Left colon (tissue), 2 donors: ENCODE data around the gene ANKRD11. TPM values are rescaled to one million over a fixed set of nuclear protein-coding genes. Genes with fewer than 3 reads are reported as not detected.
"Not testable (repeated sequence)": the region's sequence is repeated elsewhere in the genome, so short reads cannot be mapped to it uniquely, and the experiment has no call there.

Source experiments
- ATAC-seq: fragments of 200-7000 bp; cut with Tn5 transposase; one replicate; pipeline ENCODE4 v1.9.1; 2020; ENCODE audit warnings: mild to moderate bottlenecking, moderate library complexity
- DNase-seq, 2 donors: peaks; one replicate each; pipeline ENCODE4 v3.0.0-alpha.2; 2020
- intact Hi-C, 2 donors: fragments of 100-400 bp; cut with DNase I in 1 of 2; cut with micrococcal nuclease in 1 of 2; formaldehyde crosslinking; loops; one replicate each; pipeline versions ENCODE4 v1.11.2 to v1.14.0; 2022; cut with DNase I, micrococcal nuclease
- total RNA-seq, 2 donors: library from RNA; stranded (reverse); fragmentation: NEBNext Ultra II Directional; extraction: Animal tissue kit (Norgen Biotek cat#: 25700); gene quantifications; one replicate each; pipeline ENCODE4 v1.2.1, GENCODE V29; 2021
- donor health status: DM: no; HTN: no; CAD: no.
- donor health status: DM: yes; HTN: yes; CAD: no.

Gene ANKRD11
- total RNA-seq, 2 donors from 2014 or later: 82.5 to 135 TPM

GRCh38 chr16:89265647-89266046 lies 224.7 kb downstream of the ANKRD11 start:
- no peak for ATAC-seq
- no peak for DNase-seq

GRCh38 chr16:89264800-89265550 lies 225.4 kb downstream of the ANKRD11 start:
- intact Hi-C loops: no loop called here
- DNase-seq (no peak), ATAC-seq (no peak)

More at GRCh38 chr16:89265647-89266046, 224.7 kb downstream of the ANKRD11 start:
- intact Hi-C loops: no loop called here

DNA sequence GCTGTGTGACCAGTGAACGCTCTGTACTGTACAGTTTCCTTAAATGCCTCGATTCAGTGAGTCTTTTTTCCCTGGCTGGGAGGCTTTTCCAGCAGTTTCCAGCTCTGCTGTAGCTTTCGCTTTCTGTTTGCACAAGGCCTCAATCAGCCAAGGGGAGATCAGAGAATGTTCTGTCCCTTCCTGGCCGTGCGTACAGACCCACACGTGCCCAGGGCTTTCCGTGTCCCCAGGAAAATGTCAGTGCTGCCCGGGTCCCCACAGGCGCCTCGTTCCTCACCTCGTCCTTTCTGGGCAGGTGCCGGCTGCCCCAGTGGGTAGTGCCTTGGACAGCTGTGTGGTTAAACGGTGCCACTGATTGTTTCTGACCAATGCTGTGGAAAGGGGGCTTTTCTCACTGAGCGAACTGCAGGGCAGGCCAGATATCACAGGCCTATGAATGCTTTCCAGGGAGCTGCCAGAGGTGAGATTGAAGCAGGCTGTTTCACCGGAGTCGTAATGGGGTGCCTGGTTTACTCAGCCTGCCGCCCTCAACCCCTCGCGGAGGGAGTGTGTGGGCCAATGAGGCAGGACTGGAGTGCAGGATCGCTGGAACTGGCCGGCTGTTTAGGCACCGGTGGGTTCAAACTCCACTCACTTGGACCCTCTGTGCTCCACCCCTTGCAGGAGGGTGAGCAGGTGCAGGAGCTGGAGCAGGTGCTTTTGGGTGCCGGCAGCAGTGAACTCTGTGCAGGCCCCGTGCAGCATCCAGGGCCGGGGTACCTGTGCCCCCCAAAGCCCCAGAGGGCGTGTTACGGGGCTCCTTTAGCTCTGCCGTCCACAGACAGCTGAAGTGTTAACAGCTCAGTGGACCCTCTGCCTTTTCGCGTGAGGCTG lies 228.4 kb downstream of the ANKRD11 start:
- ATAC-seq (no peak), DNase-seq (no peak)
- intact Hi-C loops: no loop called here

GRCh38 chr16:89259901-89260300 lies 230.5 kb downstream of the ANKRD11 start:
- intact Hi-C loops, ATAC-seq: not testable (repeated sequence)

DNA sequence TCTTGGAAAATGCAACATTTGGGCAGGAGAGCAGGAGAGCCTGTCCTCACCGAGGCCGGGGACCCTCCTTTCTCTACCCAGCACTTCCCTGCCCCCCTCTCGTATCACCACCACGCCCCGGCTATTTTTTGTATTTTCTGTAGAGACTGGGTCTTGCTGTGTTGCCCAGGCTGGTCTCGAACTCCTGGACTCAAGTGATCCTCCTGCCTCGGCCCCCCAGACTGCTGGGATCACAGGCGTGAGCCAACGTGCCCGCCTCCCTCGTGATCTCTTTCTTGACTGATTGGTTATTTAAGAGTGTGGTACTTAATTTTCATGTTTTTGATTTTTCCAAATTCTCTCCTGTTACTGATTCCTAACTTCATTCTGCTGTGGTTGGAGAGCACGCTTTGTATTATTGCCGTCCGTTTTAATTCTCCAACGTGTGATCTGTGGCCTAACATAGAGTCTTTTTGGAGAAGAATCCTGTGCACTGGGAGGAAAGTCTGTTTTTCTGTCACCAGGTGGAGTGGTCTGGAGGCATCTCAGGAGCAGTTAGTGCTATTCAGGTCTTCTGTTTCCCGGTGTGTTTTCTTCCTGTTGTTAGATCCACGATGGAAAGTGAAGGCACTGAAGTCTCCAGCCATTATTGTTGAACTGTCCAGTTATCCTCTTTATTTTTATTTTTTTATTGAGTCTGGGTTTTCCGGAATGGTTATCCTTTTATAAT lies 232.4 kb downstream of the ANKRD11 start:
- intact Hi-C loops: no loop called here
- DNase-seq (no peak), ATAC-seq (no peak)

More at GRCh38 chr16:89259901-89260300, 230.5 kb downstream of the ANKRD11 start:
- not testable (repeated sequence) for DNase-seq

DNA sequence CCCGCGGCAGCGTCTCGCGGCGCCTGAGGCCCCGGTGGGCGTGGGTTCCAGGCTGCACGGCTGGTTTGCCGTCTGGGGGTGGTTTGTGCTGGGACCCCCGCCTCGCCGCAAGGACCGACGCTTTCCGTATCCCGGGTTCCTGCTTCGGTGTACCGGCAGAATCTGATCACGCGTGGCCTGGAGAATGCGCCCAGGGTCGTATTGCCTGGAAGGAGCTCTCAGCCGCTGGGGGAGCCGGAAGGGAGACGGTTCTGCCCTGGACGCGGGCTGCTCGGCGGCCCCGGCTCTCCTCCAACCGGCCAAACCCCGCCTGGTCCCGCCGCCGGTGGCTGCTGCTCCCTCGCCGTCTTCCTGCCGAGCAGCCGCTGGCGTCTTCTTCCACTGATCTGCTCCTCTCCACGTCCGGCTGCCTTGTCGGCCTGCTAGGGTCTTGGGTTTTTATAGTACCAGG lies 233.1 kb downstream of the ANKRD11 start:
- DNase-seq (no peak), ATAC-seq (peak; percentile 52)
- intact Hi-C loops: no loop called here

GRCh38 chr16:89256651-89257254 lies 233.6 kb downstream of the ANKRD11 start:
- ATAC-seq (peak; percentile 87), DNase-seq (peak; percentile 56 to 71)
- intact Hi-C loops: no loop called here

DNA sequence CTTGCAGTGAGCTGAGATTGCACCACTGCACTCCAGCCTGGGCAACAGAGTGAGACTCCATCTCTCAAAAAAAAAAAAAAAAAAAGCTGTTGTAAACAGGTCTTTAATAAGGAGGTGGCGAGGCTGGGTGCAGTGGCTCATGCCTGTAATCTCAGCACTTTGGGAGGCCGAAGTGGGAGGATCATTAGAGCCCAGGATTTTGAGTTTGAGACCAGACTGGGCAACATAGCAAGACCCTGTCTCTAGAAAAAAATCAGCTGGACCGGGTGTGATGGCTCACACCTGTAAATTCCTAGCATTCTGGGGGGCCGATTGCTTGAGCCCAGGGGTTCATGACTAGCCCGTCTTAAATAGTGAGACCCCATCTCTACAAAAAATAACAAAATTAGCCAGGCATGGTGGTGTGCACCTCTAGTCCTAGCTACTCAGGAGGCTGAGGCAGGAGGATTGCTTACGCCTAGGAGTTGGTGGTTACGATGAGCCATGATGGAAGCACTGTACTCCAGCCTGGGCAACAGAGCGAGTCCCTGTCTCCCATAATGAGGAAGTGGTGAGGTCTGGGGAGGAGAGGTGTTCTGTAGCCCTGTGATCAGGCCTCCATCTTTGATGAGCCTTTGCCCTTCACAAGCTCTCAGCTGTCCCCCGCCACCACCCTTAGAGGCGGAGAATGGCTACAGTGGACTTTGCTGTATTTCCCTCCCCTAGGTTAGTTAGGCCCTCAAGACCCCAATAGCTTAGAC lies 236.6 kb downstream of the ANKRD11 start:
- DNase-seq: no peak
- intact Hi-C loops: no loop called here

DNA sequence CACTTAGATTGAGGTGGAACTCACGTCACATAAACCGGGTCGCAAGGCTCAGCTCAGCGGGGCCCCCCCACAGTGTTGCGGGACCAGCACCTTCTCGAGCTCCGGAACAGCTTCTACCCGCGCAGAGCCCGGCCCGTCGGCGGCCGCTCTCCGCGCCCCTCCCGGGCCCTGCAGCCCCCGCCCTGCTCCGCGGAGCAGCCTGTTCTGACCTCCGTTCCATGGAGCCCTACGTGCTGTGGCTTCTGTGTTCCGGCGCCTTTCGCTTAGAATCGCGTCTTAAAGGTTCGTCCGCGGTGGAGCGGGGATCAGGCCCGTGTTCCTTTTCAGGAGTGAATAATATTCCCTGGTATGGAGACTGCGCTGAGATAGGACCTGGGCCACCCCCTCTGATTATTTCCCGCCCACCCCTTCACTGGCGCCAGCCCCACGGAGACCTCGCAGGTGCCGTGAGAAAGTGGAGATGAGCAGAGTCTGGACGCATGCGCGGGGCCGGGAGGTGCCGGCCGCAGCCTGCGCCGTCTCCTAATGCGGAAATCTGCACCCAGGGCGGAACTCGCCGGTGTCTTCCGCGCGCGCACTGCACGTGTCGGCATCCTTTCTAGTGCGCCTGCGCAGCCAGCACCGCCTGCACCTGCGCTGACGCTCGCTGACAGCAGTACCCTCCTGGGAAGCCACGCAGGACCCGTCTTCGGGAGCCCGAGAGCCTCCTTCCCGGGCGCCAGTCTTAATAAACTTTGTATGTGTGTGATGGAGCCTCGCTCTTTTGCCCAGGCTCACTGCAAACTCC lies 242.0 kb downstream of the ANKRD11 start:
- intact Hi-C loops: no loop called here
- DNase-seq: no peak
- ATAC-seq: no peak

More for the DNA sequence above, 236.6 kb downstream of the ANKRD11 start:
- ATAC-seq: no peak

GRCh38 chr16:89247734-89248075 lies 242.7 kb downstream of the ANKRD11 start:
- peak; percentile 19 for ATAC-seq
- DNase-seq, intact Hi-C loops: not testable (repeated sequence)

DNA sequence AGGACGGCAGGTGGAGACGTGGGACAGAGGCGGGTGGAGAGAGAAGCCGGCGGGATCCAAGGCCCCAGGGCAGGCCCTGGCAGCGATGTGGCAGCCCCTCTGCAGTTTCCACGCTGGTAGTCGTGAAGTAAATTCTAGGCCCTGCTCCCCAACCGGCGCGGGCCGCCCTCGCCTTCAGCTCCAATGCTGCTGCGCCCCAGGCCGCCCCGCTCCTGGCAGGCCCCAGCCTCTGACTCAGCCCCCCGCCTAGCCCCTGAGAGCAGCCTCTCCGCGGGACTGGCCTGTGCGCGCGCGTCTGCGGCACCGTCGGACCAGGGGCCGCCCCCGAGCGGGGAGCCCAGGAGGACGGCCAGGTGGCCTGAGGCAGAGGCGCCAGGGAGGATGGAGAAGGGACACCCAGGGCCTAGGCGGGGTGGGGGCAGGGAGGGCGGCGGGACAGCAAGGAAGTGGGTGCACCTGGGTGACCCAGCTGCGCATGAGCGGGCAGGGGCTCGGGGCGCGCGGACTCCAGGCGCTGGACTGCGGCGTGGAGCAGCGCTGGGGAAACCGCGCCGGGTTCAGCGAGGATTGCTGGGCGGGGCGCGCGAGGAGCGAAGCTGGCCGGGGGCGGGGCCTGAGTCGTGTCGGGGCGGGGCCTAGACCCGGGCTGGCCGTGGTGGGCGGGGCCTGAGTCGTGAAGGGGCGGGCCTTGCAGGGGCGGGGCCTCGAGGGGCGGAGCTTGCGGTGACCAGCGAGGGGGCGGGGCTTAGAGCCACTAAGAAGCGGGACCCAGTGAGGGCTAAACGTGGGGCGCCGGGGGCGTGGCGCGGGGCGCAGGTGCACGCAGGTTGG lies 243.2 kb downstream of the ANKRD11 start:
- intact Hi-C loops: no loop called here
- DNase-seq (peak; percentile 77 to 93), ATAC-seq (peak; percentile 96)

- ATAC-seq: no peak
- intact Hi-C loops: no loop called here
Measured at GRCh38 chr16:89246383-89246902, 243.9 kb downstream of the ANKRD11 start.

GRCh38 chr16:89244754-89245153 lies 245.6 kb downstream of the ANKRD11 start:
- intact Hi-C loops: no loop called here
- ATAC-seq (no peak), DNase-seq (no peak)

More at GRCh38 chr16:89246383-89246902, 243.9 kb downstream of the ANKRD11 start:
- no peak for DNase-seq

DNA sequence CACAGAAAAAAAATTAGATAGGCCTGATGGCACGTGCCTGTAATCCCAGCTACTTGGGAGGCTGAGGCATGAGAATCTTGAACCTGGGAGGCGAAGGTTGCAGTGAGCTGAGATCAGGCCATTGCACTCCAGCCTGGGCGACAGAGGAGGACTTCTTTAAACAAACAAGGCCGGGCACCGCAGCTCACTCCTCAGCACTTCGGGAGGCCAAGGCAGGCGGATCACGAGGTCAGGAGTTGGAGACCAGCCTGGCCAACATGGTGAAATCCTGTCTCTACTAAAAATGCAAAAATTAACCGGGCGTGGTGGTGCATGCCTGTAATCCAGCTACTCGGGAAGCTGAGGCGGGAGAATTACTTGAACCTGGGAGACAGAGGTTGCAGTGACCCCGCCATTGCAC lies 246.1 kb downstream of the ANKRD11 start:
- ATAC-seq, DNase-seq, intact Hi-C loops: not testable (repeated sequence)

- intact Hi-C loops: no loop called here
- ATAC-seq (no peak), DNase-seq (no peak)
Measured at GRCh38 chr16:89243664-89244063, 246.7 kb downstream of the ANKRD11 start.

DNA sequence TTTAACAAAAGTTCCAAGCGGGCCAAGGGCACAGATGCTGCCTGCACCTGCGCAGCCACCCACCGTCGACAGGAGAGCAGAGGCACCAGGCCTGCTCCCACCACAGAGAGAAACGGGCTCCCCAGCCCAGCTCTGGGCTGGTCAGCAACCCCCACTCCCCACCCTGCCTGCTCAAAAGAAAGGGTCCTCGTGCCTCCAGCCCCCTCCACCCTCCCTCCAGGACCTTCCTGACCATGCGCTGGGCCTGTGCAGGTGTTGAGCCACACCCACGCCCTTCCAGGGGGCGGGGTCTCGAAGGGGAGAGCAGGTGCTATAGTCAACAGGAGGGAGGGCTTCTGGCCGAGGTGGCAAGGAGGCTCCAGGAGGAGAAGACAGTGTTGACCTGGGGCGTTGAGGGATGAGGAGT lies 247.6 kb downstream of the ANKRD11 start:
- ATAC-seq: no peak
- peak in 1 of 2 donors; percentile 39 for DNase-seq
- intact Hi-C loops: no loop called here
